ENCODE results near the gene EZH2. TPM values are rescaled to one million over a fixed set of nuclear protein-coding genes. Genes with fewer than 3 reads are reported as not detected.

EZH2 gene
- 30.6 and 32.7 TPM in 2 replicates for polyA plus RNA-seq (2012; rRNA removed)
- 27.1 and 28.1 TPM in 2 replicates for polyA plus RNA-seq (2012; cell fraction: cytosol; rRNA removed)
- polyA plus RNA-seq (2012; cell fraction: nucleus; rRNA removed) = 56.9 and 84.1 TPM in 2 replicates

DNA sequence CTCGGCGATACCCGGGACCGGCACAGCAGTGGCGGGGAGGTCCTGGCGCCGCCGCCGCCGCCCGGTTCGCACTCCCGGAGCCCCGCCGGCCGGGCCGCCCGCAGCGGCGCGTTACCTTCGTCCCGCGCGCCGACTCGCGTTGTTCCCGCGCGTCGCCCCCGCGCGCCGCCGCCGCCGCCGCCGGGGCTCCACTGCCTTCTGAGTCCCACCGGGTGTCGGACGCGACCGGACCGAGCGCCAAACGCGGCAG is at the start of gene EZH2:
EZH2 (minus strand) TSS at position 243 of the 250 bp plus-strand sequence. CDS start 36,993 bp downstream, outside the sequence.
- Histone ChIP-seq H3K27me3 (ENCODE audit: insufficient read depth) (no peaks in the 10 kb centered on the region), H3F3A (replicated peaks; ENCODE audit: insufficient read depth) (peaks cover 17% of the 10 kb centered on the region), H3K4me1 (ENCODE audit: control insufficient read depth in 1 of 2, insufficient read depth in 2 of 2, low read depth in 1 of 2, low read length in 1 of 2) (peaks cover 0 to 8% of the 10 kb centered on the region in 2 experiments; a peak in 2 of 4 replicates), H3K9me3 (no peaks in the 10 kb centered on the region), H3K9me2 (no peaks in the 10 kb centered on the region), H3K27ac (ENCODE audit: low read depth in 2 of 2, low read length in 1 of 2) (peak within 1 kb of the TSS; percentile 75 to 94), H4K20me1 (ENCODE audit: insufficient read depth) (peaks cover 10% of the 10 kb centered on the region; the same call in 1 of the 2 replicates), H3K4me3 (ENCODE audit: low read depth in 2 of 2, low read length in 1 of 2) (peak within 1 kb of the TSS; percentile 75 to 92), H3K9ac (peak within 1 kb of the TSS; percentile 94), H3K36me3 (replicated peaks in 1 of 2; ENCODE audit: control insufficient read depth in 1 of 2, insufficient read depth in 2 of 2, low read length in 1 of 2) (peaks cover 0 to 5% of the 10 kb centered on the region in 2 experiments), H3K79me2 (ENCODE audit: insufficient read depth) (peaks cover 58% of the 10 kb centered on the region), H2AFZ (ENCODE audit: low read depth) (peak within 1 kb of the TSS; percentile 82), H3K4me2 (peak within 1 kb of the TSS; percentile 93)
- WGBS (ENCODE audit: low lambda C conversion rate) = 2% methylated on average over 17 of the region's 50 CpGs
- peak; percentile 85 for TF ChIP-seq POLR2AphosphoS5 (IDR thresholded peaks at IDR 0.05; ENCODE audit: low read depth, low read length)
- no peak for TF ChIP-seq TEAD4 (IDR thresholded peaks at IDR 0.05; ENCODE audit: borderline replicate concordance, insufficient read depth)
- peak; percentile 87 for TF ChIP-seq TAF1 (IDR thresholded peaks at IDR 0.05; ENCODE audit: borderline replicate concordance, low read depth, low read length)
- ChIA-PET CTCF (interaction anchor here (1.2 to 2.1 kb wide), 5 partner anchors 11 to 83 kb away, joined by 3 to 12 read pairs (median 8); no protein-coding TSS in a partner anchor), POLR2A (interaction anchor here (1.0 to 1.6 kb wide), 2 partner anchors 24 to 57 kb away, joined by 3 to 4 read pairs; no protein-coding TSS in a partner anchor)
- DNase-seq = no peak

- Histone ChIP-seq H3K9ac (no peak overlapping the region), H2AFZ (ENCODE audit: low read depth) (no peak overlapping the region), H3K79me2 (ENCODE audit: insufficient read depth) (no peaks in the 10 kb centered on the region), H3K9me2 (no peaks in the 10 kb centered on the region), H3K4me2 (no peak overlapping the region), H3K4me3 (ENCODE audit: low read depth in 2 of 2, low read length in 1 of 2) (no peak overlapping the region), H3K27ac (ENCODE audit: low read depth in 2 of 2, low read length in 1 of 2) (no peak overlapping the region), H3K9me3 (no peaks in the 10 kb centered on the region), H3K36me3 (replicated peaks in 1 of 2; ENCODE audit: control insufficient read depth in 1 of 2, insufficient read depth in 2 of 2, low read length in 1 of 2) (no peaks in the 10 kb centered on the region), H3K27me3 (ENCODE audit: insufficient read depth) (no peaks in the 10 kb centered on the region), H3F3A (replicated peaks; ENCODE audit: insufficient read depth) (no peaks in the 10 kb centered on the region), H3K4me1 (ENCODE audit: control insufficient read depth in 1 of 2, insufficient read depth in 2 of 2, low read depth in 1 of 2, low read length in 1 of 2) (no peaks in the 10 kb centered on the region; a peak in 1 of 4 replicates), H4K20me1 (ENCODE audit: insufficient read depth) (no peaks in the 10 kb centered on the region)
- ChIA-PET POLR2A (interaction anchor here (1.3 kb wide), 1 partner anchor 48 kb away, joined by 5 read pairs; no protein-coding TSS in a partner anchor), CTCF (interaction anchor here (0.6 to 3.8 kb wide), 9 partner anchors 10 to 428 kb away, joined by 3 to 21 read pairs (median 3); no protein-coding TSS in a partner anchor)
- TF ChIP-seq TEAD4 (IDR thresholded peaks at IDR 0.05; ENCODE audit: borderline replicate concordance, insufficient read depth) (no peak), RCOR1 (IDR thresholded peaks at IDR 0.05; ENCODE audit: low read length) (no peak), FOXM1 (IDR thresholded peaks at IDR 0.05; ENCODE audit: low read depth) (no peak), SMC3 (IDR thresholded peaks at IDR 0.05; ENCODE audit: low read depth, low read length) (no peak), EZH2phosphoT487 (IDR thresholded peaks at IDR 0.05; ENCODE audit: borderline replicate concordance, low read depth) (no peak), FOXJ3 (CRISPR knock-in tag; IDR thresholded peaks at IDR 0.05) (no peak), JUND (IDR thresholded peaks at IDR 0.05) (no peak), MXI1 (IDR thresholded peaks at IDR 0.05; ENCODE audit: low read depth, low read length) (no peak), RAD21 (IDR thresholded peaks at IDR 0.05; ENCODE audit: low read length) (no peak), EP300 (IDR thresholded peaks at IDR 0.05; ENCODE audit: borderline replicate concordance in 1 of 2, low read depth in 1 of 2, low read length in 1 of 2) (no peak), RXRA (IDR thresholded peaks at IDR 0.05; ENCODE audit: borderline replicate concordance, low read depth) (no peak), TCF12 (IDR thresholded peaks at IDR 0.05) (no peak), MEF2A (IDR thresholded peaks at IDR 0.05; ENCODE audit: borderline replicate concordance, low read depth) (no peak), POLR2AphosphoS5 (IDR thresholded peaks at IDR 0.05; ENCODE audit: low read depth, low read length) (no peak), NFIC (IDR thresholded peaks at IDR 0.05; ENCODE audit: borderline replicate concordance) (no peak)
- TF ChIP-seq, protein P1, sequence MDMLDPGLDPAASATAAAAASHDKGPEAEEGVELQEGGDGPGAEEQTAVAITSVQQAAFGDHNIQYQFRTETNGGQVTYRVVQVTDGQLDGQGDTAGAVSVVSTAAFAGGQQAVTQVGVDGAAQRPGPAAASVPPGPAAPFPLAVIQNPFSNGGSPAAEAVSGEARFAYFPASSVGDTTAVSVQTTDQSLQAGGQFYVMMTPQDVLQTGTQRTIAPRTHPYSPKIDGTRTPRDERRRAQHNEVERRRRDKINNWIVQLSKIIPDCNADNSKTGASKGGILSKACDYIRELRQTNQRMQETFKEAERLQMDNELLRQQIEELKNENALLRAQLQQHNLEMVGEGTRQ (IDR thresholded peaks at IDR 0.05; ENCODE audit: borderline replicate concordance, low read depth, low read length) = no peak
- no peak for DNase-seq
- 83% methylated on average over 5 of the region's 5 CpGs for WGBS (ENCODE audit: low lambda C conversion rate)
These were observed 47.4 kb upstream of the EZH2 start for GRCh38 chr7:148931470-148931869.

Data from SK-N-SH (cell line).